NCI-H2196 (cell line): ENCODE measurements around the gene MTFP1.
A peak's percentile ranks its signal among the peaks of the same experiment; 100 is the strongest.
"Not testable (repeated sequence)": the region's sequence is repeated elsewhere in the genome, so short reads cannot be mapped to it uniquely, and the experiment has no call there.

ENCODE experiments used
- DNase-seq: peaks from one replicate; lab custom pipeline; 2025; ENCODE audit not compliant: unreplicated experiment; lab: John Stamatoyannopoulos, UW

The MTFP1 gene

DNA sequence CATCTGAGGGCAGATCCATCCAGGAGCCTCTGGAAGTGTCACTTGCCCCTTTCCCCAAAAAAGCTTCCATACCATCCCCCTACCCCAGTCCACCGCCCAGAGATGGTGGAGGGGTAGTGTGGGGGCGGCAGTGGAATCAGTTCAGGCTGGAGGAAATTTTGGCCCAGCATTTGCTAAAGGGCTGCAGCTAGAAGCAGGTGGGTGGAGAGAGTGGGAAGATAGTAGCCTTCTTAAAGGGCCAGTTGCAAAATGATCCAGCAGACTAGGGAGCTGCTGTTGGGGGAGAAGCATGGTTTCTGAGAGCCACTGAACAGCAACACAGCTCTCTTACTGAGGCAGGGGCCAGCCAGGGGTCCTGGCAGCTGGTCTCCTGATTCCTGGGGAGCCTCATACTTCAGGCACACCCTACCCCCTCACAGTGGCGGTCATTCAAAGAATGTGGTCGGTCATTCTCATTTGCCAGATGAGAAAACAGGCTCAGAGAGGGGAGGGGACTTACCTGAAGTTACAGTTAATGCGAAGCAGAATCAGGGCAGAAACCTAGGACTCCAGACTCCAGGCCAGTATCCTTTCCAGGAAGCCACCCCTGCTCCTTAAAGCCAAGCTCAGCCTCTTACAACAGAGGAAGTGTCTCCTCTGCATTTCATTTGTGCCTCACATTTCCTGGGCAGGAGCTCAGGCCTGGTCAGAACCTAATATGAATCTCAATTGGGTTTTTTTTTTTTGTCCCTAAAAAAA lies 23.4 kb upstream of the MTFP1 start:
- DNase-seq: no peak

DNA sequence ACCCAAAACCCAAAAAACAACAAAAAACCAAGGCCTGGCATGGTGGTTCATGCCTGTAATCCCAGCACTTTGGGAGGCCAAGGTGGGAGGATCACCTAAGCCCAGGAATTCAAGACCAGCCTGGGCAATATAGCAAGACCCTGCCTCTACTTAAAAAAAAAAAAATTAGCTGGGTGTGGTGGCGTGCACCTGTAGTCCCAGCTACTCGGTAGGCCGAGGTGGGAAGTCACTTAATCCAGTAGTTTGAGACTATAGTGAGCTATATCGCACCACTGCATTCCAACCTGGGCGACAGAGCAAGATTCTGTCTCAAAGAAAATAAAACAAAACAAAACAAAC lies 22.8 kb upstream of the MTFP1 start:
- not testable (repeated sequence) for DNase-seq

DNA sequence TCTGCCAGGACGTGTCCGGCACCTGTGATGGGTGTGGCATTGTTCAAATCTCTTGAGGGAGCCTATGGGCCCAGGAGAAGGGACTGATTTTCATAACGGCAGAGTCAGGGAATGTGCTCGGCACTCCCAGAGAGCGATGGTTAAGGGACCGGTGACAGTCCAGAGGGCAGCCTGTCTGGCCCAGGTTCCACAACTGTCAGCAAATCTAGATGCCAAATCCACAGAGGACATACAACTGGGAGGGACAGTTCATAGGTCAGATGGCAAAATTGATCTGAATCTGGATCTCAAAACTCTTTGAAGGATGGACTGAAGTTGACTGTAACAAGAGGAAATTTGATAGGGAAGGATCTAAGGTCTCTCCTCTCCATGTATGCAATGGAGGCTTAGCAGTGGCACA lies 21.3 kb upstream of the MTFP1 start:
- DNase-seq: no peak

DNA sequence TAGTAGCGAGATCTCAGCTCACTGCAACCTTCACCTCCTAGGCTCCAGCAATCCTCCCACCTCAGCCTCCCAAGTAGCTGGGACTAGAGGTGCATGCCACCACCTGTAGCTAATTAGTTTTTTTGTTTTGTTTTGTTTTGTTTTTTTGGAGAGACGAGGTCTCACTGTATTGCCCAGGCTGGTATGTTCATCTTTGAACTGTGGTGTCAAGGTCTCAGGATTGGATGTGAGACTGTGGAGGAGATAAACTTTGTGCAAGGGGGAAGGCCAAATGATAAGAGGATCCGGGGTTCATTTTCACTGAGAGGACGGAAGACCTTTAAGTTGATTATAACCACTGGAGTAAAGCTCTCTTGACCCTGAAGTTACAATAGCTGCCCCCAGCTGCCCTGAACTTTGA lies 19.8 kb upstream of the MTFP1 start:
- DNase-seq: no peak

DNA sequence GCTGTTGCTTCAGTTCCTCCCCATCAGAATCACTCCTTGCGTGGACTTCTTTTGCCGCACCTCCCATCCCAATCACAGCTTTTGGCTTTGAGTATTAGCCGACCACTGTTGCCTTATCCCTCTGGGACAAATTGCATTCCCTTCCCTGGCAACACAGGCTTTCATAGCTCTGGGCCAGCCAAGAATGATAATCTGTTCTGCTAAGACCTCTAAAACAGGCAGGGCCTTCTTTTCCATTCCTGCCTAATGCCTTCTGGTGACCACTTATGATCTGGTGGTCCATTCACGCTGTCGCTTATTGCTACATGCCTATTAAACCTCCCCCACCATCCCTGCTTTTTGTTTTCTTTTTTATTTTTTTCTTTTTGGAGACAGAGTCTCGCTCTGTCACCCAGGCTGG lies 19.2 kb upstream of the MTFP1 start:
- no peak for DNase-seq

DNA sequence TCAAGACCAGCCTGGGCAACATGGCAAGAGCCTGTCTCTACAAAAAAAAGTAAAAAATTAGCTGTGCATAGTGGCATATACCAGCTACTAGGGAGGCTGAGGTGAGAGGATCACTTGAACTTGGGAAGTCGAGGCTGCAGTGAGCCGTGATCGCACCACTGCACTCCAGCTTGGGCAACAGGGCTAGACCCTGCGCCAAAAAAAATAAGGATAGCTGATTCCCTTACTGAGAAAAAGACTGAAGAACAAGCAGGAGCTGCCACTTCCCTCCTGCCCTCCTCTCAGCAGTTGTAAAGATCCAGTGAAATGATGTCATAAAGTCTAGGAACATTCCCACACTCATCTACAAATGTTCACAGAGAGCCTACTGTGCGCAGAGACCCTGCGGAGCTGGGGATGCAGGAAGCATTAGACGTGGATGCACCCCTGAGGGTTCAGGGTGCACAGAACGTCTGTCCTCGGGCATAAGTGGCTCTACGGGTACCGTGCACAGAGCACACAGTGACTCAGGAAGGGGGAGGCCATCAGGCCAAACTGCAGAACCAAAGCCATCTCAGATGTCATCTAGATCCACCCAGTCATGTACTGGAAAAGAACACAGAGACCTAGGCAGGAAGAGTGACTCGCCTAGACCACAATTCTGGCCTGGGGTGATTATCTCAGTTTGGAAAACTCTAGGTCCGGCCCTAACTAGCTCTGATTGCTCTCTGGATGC lies 17.0 kb upstream of the MTFP1 start:
- no peak for DNase-seq

DNA sequence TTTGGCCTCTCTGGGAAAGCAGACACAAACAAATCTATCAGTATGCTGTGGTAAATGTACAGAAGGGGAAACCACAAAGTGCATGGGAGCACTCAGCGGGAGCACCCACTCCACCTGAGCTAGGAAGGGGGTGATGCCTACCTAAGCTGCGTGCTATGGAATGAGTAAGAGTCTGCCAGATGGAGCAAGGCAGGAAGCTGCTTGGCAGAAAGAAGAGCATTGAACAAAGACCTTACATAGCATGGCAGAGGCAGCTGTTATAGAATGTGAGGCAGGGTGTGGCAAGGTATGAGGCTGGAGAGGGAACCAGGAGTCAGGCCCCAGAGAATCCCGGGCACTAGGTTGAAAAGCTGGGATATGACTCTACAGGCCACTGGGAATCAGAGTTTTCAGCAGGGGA lies 13.8 kb upstream of the MTFP1 start:
- no peak for DNase-seq

DNA sequence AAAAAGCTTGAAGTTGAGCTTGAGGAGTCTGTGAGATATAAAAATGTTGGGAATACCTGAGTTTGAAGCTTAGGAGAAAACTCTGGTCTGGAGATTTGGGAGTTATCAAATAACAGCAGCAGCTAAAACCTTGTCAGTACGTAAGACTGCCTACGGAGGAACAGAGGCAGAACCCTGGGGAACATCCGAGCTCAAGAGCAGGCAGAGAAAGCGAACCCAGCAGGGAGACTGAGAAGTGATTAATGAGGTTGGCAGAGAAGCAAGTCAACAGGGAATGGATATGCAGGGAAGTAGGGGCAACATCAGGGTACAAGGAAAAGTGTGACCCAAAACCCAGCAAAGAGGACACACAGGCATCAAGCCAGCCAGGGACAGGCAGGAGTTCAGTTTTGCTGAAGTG lies 12.6 kb upstream of the MTFP1 start:
- no peak for DNase-seq

DNA sequence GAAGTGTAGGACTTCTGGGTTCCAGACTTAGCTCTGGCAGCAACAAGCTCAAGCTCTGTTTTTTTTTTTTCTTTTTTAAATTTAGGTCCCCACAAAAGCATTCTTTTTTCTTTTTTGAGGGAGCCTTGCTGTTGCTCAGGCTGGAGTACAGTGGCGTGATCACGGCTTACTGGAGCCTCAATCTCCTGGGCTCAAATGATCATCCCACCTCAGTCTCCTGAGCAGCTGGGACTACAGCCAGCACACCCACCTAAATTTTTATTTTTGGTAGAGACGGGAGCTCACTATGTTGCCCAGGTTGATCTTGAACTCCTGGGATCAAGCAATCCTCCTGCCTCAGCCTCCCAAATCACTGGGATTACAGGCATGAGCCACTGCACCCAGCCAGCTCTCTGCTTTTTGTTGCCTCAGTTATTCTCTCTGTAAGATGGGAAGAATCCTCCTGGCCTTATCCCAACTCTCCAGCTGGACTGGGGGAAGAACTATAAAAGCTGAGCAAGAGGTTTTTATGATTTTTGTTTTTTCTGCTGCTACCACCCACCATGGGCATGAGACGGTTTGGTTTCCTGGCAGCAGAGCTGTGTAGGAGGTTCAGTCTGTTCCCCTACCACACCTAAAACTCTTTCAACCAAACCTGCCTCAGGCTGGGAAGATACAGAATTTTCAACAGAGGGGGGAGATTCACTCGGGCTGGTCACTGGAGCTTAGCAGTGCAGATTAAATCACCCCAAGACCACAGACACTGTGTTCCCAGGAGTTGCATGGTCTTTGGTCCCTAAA lies 11.6 kb upstream of the MTFP1 start:
- no peak for DNase-seq

DNA sequence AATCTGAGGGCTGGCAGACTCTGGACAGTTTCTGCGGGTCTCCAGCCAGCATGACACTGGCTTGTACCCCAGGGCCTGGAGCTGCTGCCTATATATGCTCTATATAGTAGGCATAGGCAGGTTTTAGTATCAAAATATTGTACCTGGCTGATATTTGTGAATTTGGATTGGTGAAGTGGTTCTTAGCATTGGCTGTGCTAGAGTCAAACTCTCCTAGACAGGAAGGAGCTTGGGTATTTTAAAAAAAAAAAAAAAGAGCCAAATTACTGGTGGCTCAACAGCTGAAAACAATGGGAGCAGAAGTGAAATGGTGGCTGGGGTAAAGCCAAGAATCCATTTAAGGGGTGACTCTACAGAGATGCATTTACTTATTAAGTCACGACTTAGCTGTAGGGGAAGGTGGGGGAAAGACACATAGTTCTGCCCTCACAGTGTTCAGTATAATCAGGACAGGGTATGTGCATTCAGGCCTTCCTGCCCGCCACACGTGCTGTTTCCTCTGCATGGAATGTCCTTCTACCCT lies 11.0 kb upstream of the MTFP1 start:
- no peak for DNase-seq

DNA sequence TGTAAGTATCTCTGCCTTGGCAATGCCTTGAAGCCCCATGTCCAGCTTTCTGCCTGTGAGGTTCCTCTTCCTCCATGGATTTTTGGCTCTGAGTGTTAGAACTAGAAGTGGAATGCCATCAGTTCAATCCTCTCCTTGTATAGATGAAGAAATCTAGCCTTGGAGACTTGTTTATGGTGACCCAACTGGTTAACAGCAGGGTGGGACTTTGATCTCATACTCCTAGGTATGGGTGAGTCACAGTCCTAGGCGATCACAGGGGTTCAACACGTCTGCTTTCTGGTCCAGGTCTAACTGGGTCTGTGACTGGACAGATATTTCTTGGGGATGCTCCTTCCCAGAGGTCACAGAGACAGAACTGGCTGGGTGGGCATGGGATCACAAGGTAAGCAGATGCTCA lies 9.2 kb upstream of the MTFP1 start:
- DNase-seq: no peak

DNA sequence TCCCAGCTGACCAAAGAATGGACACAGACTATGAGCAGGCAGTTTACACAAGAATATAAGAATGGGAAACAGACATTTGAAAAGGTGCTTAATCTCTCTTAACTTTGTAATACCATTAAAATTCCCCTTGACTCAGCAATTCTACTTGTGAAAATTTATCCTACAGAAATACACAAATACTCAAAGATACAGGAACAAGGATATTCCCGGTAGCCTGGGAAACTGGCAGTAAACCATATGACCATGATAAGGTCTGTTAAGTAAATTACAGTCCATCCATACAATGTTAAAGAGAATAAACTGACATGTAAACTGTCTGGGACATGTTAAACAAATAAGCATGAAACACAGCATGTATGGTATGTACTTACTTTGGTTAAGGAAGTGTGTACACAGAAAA lies 8.7 kb upstream of the MTFP1 start:
- DNase-seq: no peak

DNA sequence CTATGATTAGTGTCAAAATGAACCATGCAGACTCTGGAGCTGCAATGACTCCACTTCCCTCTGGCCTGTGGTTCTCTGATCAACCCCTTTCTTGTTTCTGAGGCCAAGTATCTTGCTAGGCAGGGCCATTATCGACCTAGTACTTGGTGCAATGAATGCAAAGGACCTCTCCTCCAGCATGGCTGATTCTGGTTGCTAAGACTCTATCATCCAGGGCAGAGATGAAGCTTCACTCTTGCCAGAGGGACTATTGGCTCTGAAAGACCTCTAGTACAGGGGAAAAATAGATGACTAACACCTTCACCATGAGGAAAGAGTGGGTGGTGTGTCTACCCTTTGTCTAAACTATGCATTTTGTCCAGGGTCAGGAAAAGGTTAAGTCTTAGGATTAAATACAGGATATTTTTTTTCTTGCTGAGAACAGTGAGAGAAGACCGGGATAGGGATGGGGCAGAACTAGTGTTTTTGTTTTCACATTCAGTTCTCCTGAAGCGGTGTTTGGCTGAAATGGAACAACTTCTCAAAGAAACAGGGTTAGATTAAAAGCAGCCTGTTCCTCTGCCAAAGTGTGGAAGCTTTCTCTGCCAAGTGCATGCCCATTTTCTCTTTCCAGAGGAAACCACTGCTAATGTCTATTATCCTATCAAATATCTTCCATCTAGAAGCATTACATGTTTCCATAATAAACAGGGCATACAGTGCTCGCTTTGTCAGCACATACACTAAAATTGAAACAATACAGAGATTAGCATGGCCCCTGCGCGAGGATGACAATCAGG lies 5.0 kb upstream of the MTFP1 start:
- no peak for DNase-seq

DNA sequence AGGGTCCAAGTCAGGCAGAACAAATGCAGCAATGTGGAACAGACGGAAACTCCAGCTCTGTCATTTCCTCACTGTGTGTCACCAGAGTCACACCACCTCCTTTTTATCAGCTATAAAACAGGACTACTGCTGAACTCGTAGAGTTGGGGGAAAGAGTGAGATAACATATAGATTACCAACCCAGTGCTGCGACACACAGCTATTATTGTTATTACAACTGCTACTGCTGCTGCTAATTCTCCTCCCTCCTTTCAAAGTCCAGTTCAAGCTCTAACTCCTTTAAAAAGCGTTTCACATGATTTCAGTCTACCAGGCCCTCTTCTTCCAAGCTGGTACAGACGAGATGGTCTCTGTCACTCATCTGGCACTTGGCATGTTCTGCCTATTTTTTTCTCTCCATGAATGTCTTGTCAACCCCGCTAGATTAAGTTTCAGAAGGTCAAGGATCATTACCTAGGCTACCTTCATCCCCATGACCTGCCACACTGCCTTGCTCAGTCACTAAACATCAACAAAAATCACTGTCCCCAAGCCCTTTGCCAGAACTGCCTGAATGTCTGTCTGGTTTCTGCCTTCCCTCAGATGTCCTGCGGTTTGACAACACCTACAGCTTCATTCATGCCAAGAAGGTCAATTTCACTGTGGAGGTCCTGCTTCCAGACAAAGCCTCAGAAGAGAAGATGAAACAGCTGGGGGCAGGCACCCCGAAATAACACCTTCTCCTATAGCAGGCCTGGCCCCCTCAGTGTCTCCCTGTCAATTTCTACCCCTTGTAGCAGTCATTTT lies 3.7 kb upstream of the MTFP1 start:
- no peak for DNase-seq

DNA sequence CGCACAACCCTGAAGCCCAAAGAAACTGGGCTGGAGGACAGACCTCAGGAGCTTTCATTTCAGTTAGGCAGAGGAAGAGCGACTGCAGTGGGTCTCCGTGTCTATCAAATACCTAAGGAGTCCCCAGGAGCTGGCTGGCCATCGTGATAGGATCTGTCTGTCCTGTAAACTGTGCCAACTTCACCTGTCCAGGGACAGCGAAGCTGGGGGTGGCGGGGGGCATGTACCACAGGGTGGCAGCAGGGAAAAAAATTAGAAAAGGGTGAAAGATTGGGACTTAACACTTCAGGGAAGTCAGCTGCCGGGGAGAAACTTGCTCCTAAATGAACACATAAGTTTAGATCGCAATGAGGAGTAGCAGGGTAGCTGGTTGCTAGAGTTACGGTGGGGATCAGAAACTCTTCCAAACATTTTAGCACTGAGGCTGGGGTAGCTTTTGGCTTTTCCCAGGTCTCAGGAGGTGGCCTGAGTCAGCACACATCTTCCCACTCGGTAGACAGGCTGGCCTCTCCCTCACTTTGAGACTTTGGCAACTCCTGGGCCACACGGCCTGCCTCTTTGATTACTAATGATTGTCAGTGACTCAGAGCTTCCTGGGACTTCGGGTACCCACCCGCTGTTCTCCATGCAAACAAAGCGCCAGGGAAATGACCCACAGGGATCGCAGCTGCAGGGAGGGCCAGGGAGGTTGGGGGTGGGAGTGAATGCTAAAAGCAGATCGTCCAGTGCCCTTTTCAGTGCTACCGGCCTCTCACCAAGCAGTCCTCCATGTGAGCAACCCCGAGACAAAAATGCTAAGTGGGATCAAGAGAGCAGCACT lies 2.9 kb upstream of the MTFP1 start:
- no peak for DNase-seq

DNA sequence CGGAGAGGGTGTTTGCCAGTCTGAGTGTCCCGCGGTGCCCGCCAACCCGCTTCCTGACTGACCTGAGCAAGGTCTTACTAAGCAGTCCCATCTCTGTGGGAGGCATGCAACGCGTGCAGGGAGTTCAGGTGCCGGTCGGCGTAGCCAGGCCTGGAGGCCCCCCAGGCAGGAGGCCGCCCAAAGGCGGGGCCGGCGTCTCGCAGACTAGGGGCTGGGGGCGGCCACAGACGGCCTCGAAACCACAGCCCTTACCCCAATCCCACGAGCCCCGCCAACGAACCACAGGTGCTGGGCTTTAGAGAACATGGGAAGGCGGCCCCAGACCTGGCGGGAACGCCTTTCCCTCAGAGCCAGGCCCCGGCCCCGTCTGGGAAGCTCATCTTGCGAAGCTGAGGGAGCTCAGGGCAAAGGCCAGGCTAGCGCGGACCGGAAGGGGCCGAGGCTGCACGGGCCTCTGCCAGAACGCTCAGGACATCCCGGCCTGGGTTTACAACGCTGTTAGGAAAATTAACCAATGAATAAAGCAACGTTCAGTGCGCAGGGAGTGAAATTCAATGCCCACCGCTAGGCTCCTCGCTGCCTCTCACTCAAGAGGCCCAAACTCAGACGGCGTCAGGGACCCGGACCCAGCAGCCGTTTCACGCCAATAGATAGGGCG lies 2.1 kb upstream of the MTFP1 start:
- no peak for DNase-seq

DNA sequence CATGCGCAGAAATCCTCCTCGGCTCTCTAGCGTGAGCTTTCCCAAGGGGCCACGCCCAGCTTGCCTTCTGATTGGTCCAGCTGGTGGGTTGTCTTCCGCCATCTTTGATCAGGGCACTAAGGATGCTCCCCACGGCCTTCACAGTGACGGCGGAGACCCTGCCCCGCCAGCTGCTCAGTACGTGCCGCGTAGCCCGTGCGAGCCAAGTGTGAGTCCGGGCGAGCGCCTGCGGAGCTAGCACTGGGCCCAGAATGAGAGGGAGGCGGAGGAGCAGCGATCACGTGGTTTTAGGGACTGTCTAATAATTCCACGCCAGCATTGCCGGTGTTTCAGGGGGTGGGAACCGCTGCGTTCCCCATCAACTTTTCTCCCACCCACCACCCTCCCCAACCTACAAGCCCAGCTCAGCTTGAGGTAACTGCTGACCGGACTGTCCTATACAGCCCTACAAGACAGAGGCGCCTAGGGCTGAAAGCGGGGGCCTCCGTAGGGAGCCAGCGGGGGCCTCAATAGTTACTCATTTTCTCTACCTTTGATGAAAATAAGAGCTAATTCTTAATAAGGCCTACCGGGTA lies 1.5 kb upstream of the MTFP1 start:
- peak; percentile 94 for DNase-seq

DNA sequence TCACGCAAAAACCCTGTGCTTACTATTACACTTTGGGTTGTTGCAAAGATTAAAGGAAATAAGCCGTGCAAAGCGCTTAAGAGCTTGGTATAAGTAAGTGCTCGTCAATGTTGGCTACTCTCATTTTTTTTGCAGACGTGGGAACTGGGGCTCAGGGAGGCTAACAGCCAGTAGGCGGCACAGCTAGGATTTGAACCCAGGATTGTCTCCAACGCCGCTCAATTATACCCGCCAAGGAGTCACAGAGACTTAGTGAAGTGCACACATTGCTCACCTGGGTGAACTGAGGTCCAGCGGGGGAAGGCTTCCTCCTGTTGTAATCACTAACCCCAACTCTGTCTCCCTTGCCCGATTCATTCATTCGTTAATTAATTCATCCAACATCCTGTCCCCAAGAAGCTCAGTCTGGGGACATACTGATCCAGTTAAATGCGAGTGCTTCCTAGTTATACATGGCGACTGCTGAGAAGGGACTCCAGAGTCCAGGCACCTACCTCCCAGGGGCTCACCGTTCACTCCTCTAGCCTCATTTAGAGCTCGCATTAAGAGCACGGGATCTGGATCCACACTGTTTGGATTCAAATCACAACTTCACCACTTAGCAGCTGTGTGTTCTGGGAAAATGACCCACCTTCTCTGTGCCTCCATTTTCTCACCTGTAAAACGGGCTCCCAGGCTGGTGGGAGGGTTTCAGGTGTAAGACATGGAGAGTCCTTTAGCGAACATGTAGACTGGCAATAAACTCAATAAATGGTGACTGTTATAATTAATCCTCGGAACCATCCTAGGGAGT lies 838 bp upstream of the MTFP1 start:
- no peak for DNase-seq
